WTC11 (cell line): Measurements from ENCODE around the gene ACYP2.

Source experiments
- JUN ChIP-seq: sonication (generic); formaldehyde crosslinking; IDR thresholded peaks from 2 replicates; pipeline ENCODE4 v1.8.0; 2023; ENCODE audit warnings: mild to moderate bottlenecking, missing genetic modification reagents
- RORB ChIP-seq: fragments of 250-450 bp; sonication (Bioruptor Pico); IDR thresholded peaks from 2 replicates; pipeline ENCODE4 v1.9.0; 2021; ENCODE audit warnings: mild to moderate bottlenecking

DNA sequence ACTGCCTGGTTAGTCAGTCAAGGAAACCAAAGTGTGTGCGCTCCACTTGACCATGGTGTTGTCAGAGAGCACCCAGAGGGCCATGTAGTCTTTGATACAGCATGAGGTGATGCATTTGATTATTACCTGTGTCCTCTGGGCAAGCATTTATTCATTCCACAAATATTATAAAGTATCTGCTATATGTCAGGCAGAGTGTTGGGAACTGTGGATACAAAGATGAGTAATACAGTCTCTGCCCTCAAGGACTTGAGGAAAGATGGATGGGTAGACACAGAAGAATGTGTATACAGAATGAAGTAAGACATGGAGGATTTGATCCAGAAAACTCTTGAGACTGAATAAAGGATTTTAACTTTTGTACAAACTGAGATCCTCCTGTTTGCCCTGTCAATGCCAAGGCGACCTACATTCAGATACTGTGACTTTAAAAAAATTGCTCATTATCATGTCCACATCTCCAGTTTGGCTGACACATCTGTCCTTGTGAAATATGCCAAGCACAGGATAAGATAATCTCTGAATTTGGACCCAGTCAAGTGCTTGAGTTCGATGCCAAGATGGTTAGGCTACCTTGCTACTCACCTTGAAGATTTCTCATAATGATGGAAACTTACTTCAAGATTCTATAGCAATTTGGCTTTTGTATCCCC, 50.8 kb downstream of the ACYP2 start:
- TF ChIP-seq RORB (no peak), JUN (CRISPR knock-in tag) (no peak)
